Progenitor cell of endocrine pancreas (in vitro differentiated cells): Measurements from ENCODE around the gene GCHFR. TPM values are rescaled to one million over a fixed set of nuclear protein-coding genes. Genes with fewer than 3 reads are reported as not detected.

Experiments
- DNase-seq: peaks from one replicate; pipeline ENCODE4 v3.0.0; 2021; ENCODE audit warnings: low spot score; ENCODE audit not compliant: unreplicated experiment
- H3K27ac Mint-ChIP-seq: 2 replicates; pipeline ENCODE4 v1.8.0; 2021; ENCODE audit warnings: mild to moderate bottlenecking, moderate library complexity, mixed read lengths
- H3K27me3 Mint-ChIP-seq: 2 replicates; pipeline ENCODE4 v1.8.0; 2021; ENCODE audit warnings: mixed read lengths
- H3K36me3 Mint-ChIP-seq: 2 replicates; pipeline ENCODE4 v1.8.0; 2022; ENCODE audit warnings: mixed read lengths; ENCODE audit not compliant: insufficient read depth
- H3K4me1 Mint-ChIP-seq: 2 replicates; pipeline ENCODE4 v1.8.0; 2021; ENCODE audit warnings: low read depth, mixed read lengths
- H3K4me3 Mint-ChIP-seq: 2 replicates; pipeline ENCODE4 v1.8.0; 2021; ENCODE audit warnings: low read depth, mild to moderate bottlenecking, moderate library complexity, mixed read lengths
- H3K9me3 Mint-ChIP-seq: 2 replicates; pipeline ENCODE4 v1.8.0; 2021; ENCODE audit warnings: low read depth, mixed read lengths
- CTCF ChIP-seq: fragments of 200-600 bp; sonication (generic); IDR thresholded peaks from one replicate; pipeline ENCODE4 v1.5.0; 2021; ENCODE audit warnings: antibody characterized with exemption, mild to moderate bottlenecking; ENCODE audit not compliant: unreplicated experiment
- total RNA-seq: library from RNA; stranded (reverse); gene quantifications from 2 replicates; pipeline ENCODE4 v1.2.1, GENCODE V29; 2021

The GCHFR gene
- total RNA-seq, 1 donor from 2014 or later: 32.1 TPM

DNA sequence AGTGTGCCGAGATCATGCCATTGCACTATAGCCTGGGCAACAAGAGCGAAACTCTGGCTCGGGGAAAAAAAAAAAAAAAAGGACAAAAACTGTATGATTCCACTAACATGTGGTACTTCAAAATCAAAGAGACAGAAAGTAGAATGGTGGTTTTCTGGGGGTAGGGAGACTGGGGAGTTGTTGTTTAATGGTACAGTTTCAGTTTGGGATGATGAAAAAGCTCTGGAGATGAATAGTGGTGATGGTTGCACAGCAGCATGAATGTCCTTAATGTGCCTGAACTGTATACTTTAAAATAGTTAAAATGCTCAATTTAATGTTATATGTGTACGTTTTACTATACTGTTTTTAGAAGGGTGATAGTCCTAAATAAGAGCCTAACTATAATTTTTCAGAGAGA, 41.5 kb upstream of the GCHFR start:
- Mint-ChIP-seq H3K27ac (peak overlapping the region; percentile 71), H3K27me3 (no peaks in the 10 kb centered on the region), H3K4me1 (no peaks in the 10 kb centered on the region), H3K4me3 (no peak overlapping the region), H3K36me3 (no peaks in the 10 kb centered on the region), H3K9me3 (no peaks in the 10 kb centered on the region)
- no peak for DNase-seq
- TF ChIP-seq CTCF: no peak

- no peaks in the 10 kb centered on the region for H3K4me1 Mint-ChIP-seq
- no peaks in the 10 kb centered on the region for H3K27me3 Mint-ChIP-seq
- TF ChIP-seq CTCF: no peak
- no peak for DNase-seq
- no peaks in the 10 kb centered on the region for H3K9me3 Mint-ChIP-seq
- H3K36me3 Mint-ChIP-seq: no peaks in the 10 kb centered on the region
- H3K27ac Mint-ChIP-seq: no peak overlapping the region
- H3K4me3 Mint-ChIP-seq: no peak overlapping the region
Measured at GRCh38 chr15:40722934-40723333, 40.9 kb upstream of the GCHFR start.

DNA sequence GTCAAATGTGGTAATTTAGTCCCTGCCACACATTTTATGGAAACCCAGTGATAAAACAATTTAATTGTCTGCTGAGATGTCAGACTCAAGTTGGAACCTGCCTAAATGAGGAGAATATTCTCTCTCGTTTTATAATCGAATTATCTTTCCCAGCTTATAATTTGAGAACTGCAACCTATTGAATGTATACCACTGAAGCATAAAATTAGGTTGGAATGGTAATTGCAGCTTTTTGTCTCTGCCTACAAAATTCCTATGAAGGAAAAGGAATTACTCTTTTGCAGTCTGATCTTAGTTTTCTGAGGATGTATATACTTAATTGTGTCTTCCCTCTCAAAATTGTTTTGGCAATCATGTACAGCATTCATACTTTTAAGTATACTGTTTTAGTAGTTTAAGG, 39.9 kb upstream of the GCHFR start:
- Mint-ChIP-seq H3K27ac (no peak overlapping the region), H3K4me1 (no peaks in the 10 kb centered on the region), H3K27me3 (no peaks in the 10 kb centered on the region), H3K36me3 (peaks cover 4% of the 10 kb centered on the region), H3K9me3 (no peaks in the 10 kb centered on the region), H3K4me3 (no peak overlapping the region)
- no peak for DNase-seq
- no peak for TF ChIP-seq CTCF

- DNase-seq: no peak
- TF ChIP-seq CTCF: no peak
- no peak overlapping the region for H3K27ac Mint-ChIP-seq
- H3K4me3 Mint-ChIP-seq: no peak overlapping the region
- H3K4me1 Mint-ChIP-seq: peaks cover 1% of the 10 kb centered on the region
- peaks cover 11% of the 10 kb centered on the region for H3K36me3 Mint-ChIP-seq
- H3K9me3 Mint-ChIP-seq: no peaks in the 10 kb centered on the region
- H3K27me3 Mint-ChIP-seq: no peaks in the 10 kb centered on the region
Measured at GRCh38 chr15:40731034-40731433, 32.8 kb upstream of the GCHFR start.

GRCh38 chr15:40736575-40736974, 27.3 kb upstream of the GCHFR start:
- peaks cover 3% of the 10 kb centered on the region for H3K36me3 Mint-ChIP-seq

More at GRCh38 chr15:40736575-40736974, 27.3 kb upstream of the GCHFR start:
- Mint-ChIP-seq H3K9me3 (no peaks in the 10 kb centered on the region), H3K27ac (peak overlapping the region; percentile 94), H3K4me1 (peaks cover 21% of the 10 kb centered on the region), H3K4me3 (peak overlapping the region; percentile 43), H3K27me3 (no peaks in the 10 kb centered on the region)
- TF ChIP-seq CTCF: no peak
- no peak for DNase-seq
